Activated naive CD4-positive, alpha-beta T cell treated with anti-CD3 and anti-CD28 coated beads, Interleukin-2, amount 50 U/mL, for 72 hours (primary cell): Measurements from ENCODE around the gene FAM229A. TPM values are rescaled to one million over a fixed set of nuclear protein-coding genes. Genes with fewer than 3 reads are reported as not detected.
A peak's percentile ranks its signal among the peaks of the same experiment; 100 is the strongest.

Experiments
- ATAC-seq, 2 donors: fragments of 150-1000 bp; cut with Tn5 transposase; 2 replicates each; pipeline ENCODE4 v1.10.0; 2021; ENCODE audit warnings: mild to moderate bottlenecking in 2 of 2, moderate library complexity in 2 of 2
- DNase-seq, 2 donors: peaks; one replicate each; pipeline ENCODE4 v3.0.0; 2021 to 2022; ENCODE audit warnings: low spot score in 2 of 2
- H3K27ac Mint-ChIP-seq, 2 donors: one replicate each; pipeline ENCODE4 v1.8.0; 2022; ENCODE audit warnings: mild to moderate bottlenecking in 2 of 2, mixed read lengths in 2 of 2
- H3K36me3 Mint-ChIP-seq, 2 donors: one replicate each; pipeline ENCODE4 v1.8.0; 2022; ENCODE audit warnings: mixed read lengths in 2 of 2
- H3K9me3 Mint-ChIP-seq, 2 donors: one replicate each; pipeline ENCODE4 v1.8.0; 2022; ENCODE audit warnings: mixed read lengths in 2 of 2
- total RNA-seq, 2 donors: library from RNA; stranded (reverse); gene quantifications; one replicate each; pipeline ENCODE4 v1.2.3, GENCODE V29; 2022

The FAM229A gene
- total RNA-seq, 2 donors from 2014 or later: 6.7 to 9.7 TPM

DNA sequence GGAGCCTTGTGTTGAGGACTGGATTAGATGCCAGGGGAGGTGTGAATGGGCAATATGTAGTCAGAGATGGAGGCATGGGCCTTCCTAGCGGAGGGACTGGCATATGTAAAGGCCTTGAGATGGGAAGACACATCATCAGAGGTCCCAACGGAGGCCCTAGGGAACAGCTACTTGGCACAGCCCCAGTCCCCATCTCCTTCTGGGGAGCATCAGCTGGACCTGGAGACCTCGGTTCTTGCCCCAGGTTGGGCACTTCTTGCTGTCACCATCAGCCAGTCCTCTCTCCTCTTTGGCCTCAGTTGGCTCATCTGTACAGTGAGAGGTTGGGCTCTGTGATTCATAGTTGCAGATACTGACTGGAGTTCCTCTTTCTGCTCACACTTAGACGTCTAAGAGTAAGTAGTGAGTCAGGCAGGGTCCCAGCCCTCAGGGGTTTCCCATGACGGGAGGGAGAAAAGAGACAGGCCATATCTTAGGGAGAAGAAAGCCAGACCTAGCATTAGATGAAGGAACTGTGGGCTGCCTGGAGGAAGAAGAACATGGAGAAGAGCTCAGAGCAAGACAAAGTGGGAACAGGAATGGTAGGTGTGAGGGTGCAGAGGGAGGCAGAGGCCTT is 22.8 kb downstream of the FAM229A start:
- H3K9me3 Mint-ChIP-seq: no peaks in the 10 kb centered on the region
- peak in 1 of 2 donors; percentile 37 for DNase-seq
- peak; percentile 54 to 76 for ATAC-seq
- no peaks in the 10 kb centered on the region for H3K36me3 Mint-ChIP-seq
- peak overlapping the region in 1 of 2 donors; percentile 7 for H3K27ac Mint-ChIP-seq

- no peak for DNase-seq
- Mint-ChIP-seq H3K9me3 (no peaks in the 10 kb centered on the region), H3K27ac (no peak overlapping the region), H3K36me3 (no peaks in the 10 kb centered on the region)
- ATAC-seq: no peak
Observed at GRCh38 chr1:32338637-32339145, 23.6 kb downstream of the FAM229A start.

GRCh38 chr1:32337855-32338636 is 24.2 kb downstream of the FAM229A start:
- DNase-seq (no peak), ATAC-seq (peak in 1 of 2 donors; percentile 39)
- Mint-ChIP-seq H3K27ac (no peak overlapping the region), H3K9me3 (no peaks in the 10 kb centered on the region), H3K36me3 (no peaks in the 10 kb centered on the region)

DNA sequence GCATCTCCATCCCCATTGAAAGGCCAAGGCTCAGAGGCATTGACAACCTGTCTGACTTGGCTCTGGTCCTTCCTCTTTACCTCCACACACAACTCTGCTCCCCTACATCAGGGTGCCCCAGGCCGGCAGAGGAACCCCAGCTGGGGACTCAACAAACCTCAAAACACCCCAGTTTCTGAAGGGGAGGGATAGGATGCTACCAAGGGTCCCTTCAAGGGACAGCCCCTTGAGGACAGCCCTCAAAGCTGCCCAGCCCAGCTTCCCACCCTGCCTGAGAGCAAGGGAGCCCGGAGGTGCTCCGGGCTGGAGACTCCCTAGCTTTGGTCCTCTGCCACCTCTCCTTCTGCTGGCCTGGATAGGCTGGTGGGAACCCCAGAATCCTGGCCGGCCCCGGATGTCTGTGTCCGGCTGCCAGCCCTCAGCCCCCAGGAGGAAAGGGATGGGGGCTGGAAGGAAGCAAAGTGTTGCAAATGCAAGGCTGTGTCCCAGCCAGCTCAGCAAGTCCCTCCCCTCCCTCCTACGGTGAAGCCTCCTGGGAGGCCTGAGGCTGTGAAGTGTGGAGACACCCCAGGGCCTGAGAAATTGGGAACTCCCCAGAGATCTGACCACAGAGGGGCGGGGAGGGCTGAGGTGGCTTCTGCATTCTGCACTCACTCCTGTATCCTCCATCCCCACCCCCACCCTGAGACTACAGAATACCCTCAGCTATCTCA is 25.2 kb downstream of the FAM229A start:
- peak; percentile 16 to 60 for ATAC-seq
- H3K9me3 Mint-ChIP-seq: no peaks in the 10 kb centered on the region
- DNase-seq: peak; percentile 37 to 66
- H3K36me3 Mint-ChIP-seq: no peaks in the 10 kb centered on the region
- H3K27ac Mint-ChIP-seq: peak overlapping the region in 1 of 2 donors; percentile 65

DNA sequence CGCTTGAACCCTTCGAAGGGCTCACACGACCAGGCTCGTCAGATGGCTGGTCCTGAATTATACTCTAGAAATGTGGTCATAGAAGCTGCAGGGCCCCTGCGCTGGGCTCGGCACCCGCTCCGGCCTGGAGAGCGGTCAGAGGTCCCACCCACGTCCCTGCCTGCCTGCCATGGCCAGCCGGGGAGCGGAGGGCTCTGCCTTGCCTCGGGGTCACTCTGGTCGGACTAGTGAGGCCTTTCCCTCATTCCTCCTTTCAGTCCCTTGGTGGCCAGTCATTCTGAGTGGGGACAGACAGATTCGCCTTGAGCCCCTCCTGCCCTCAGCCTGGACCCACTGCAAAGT is 25.7 kb downstream of the FAM229A start:
- ATAC-seq (no peak), DNase-seq (no peak)
- Mint-ChIP-seq H3K9me3 (no peaks in the 10 kb centered on the region), H3K36me3 (no peaks in the 10 kb centered on the region), H3K27ac (peak overlapping the region in 1 of 2 donors; percentile 65)

- peak; percentile 74 to 94 for DNase-seq
- peak within 1 kb of the TSS; percentile 55 to 97 for H3K27ac Mint-ChIP-seq
Observed at GRCh38 chr1:32335790-32336590, 26.3 kb downstream of the FAM229A start, which contains the start of gene MARCKSL1. TSS of gene MARCKSL1 (minus strand) at chr1:32336233. CDS start at chr1:32336033, 200 bp downstream.

GRCh38 chr1:32335535-32335789 is 26.8 kb downstream of the FAM229A start:
- peak; percentile 2 to 18 for ATAC-seq
- Mint-ChIP-seq H3K9me3 (no peaks in the 10 kb centered on the region), H3K27ac (no peak overlapping the region), H3K36me3 (no peaks in the 10 kb centered on the region)
- DNase-seq: no peak

More at GRCh38 chr1:32335790-32336590, 26.3 kb downstream of the FAM229A start, which contains the start of gene MARCKSL1:
- ATAC-seq: peak; percentile 38 to 65
- Mint-ChIP-seq H3K9me3 (no peaks in the 10 kb centered on the region), H3K36me3 (no peaks in the 10 kb centered on the region)

DNA sequence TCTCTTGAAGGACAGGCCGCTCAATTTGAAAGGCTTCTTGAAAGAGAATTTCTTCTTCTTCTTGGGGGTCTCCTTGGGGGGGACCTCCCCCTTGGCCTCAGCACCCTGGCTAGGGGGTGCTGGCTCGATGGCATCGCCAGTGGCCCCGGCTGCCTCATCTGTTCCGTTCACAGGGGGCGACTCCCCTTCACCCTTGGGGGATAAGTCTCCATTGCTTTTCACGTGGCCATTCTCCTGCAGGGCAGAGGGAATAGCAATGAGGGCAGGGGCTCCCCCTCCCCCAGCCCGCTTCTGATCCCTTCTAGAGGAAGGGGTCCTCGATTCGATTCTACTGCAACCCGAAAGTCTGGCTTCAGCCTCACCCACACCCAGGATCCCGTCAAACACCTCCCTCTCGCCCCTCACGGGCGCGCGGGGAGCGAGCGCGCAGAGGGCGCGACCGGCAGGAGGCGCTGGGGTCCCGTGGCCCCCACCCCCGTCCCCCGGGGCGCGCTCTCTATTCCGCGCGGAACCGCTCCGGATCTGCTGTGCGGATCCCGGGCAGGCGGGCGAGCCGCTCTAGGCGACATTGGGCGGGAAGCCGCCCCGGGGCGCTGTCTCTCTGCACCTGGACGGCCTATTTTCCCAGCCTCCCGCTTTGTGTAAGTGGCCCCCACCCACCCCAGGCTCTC is 27.3 kb downstream of the FAM229A start:
- no peaks in the 10 kb centered on the region for H3K9me3 Mint-ChIP-seq
- no peaks in the 10 kb centered on the region for H3K36me3 Mint-ChIP-seq
- ATAC-seq (peak; percentile 28 to 43), DNase-seq (peak in 1 of 2 donors; percentile 68)
- H3K27ac Mint-ChIP-seq: peak overlapping the region; percentile 55 to 97

DNA sequence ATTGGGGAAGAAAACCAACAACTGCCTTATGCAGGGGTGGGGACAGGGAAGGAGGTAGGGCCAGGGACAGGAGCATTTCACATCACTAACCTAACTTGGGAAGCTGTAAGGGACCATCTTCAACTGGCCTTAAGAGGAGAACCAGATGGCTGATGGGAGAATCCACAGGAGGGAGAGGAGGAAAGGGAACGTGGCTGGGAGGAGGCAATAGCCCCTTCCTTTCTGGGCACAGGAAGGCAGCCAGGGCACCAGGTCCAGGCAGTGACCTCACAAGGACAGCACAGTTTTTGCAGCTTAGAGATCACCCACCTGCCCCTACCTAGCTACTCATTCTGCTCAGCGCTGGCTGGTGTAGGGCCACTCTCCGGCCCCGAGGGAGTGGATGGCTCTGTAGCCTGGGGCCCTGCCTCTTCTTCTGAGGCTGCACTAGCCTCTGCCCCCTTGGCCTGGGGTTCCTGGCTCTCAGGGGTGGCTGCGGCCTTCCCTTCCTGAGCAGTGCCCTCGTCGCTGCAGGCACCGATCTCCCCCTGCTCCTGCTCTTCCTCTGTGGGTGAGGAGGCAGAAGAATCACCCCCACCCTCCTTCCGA is 27.9 kb downstream of the FAM229A start:
- H3K9me3 Mint-ChIP-seq: no peaks in the 10 kb centered on the region
- H3K27ac Mint-ChIP-seq: peak overlapping the region; percentile 55 to 97
- peak in 1 of 2 donors; percentile 6 for ATAC-seq
- peaks cover 0 to 6% of the 10 kb centered on the region in 2 donors for H3K36me3 Mint-ChIP-seq
- DNase-seq: no peak

DNA sequence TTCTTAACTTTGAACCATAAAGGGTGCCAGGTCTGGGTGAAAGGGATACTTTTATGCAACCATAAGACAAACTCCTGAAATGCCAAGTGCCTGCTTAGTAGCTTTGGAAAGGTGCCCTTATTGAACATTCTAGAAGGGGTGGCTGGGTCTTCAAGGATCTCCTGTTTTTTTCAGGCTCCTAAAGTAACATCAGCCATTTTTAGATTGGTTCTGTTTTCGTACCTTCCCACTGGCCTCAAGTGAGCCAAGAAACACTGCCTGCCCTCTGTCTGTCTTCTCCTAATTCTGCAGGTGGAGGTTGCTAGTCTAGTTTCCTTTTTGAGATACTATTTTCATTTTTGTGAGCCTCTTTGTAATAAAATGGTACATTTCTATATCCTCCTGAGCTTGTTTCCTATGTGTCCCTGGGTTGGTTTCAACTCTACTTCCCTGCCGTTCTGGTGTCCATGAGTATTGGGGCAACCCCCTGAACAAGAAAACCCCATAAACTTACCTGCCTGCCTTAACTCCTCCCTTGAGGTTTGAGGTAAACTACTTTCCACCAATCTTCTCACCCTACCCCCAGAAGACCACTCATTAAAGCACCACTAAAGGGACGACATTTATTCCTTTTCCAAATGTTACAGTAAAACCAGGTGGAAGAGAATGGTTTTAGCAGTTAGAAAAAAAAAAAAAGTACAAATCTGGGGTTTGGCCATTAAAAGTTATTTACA is 28.9 kb downstream of the FAM229A start:
- Mint-ChIP-seq H3K36me3 (peaks cover 0 to 12% of the 10 kb centered on the region in 2 donors), H3K9me3 (no peaks in the 10 kb centered on the region), H3K27ac (peak overlapping the region; percentile 27 to 77)
- ATAC-seq (no peak), DNase-seq (no peak)

- peak overlapping the region in 1 of 2 donors; percentile 82 for H3K27ac Mint-ChIP-seq
- peaks cover 0 to 16% of the 10 kb centered on the region in 2 donors for H3K36me3 Mint-ChIP-seq
- H3K9me3 Mint-ChIP-seq: no peaks in the 10 kb centered on the region
- DNase-seq: no peak
- no peak for ATAC-seq
Observed at GRCh38 chr1:32332290-32333079, 29.8 kb downstream of the FAM229A start.

GRCh38 chr1:32331549-32331948 is 30.7 kb downstream of the FAM229A start:
- no peak for DNase-seq
- H3K27ac Mint-ChIP-seq: peak overlapping the region; percentile 47 to 69

DNA sequence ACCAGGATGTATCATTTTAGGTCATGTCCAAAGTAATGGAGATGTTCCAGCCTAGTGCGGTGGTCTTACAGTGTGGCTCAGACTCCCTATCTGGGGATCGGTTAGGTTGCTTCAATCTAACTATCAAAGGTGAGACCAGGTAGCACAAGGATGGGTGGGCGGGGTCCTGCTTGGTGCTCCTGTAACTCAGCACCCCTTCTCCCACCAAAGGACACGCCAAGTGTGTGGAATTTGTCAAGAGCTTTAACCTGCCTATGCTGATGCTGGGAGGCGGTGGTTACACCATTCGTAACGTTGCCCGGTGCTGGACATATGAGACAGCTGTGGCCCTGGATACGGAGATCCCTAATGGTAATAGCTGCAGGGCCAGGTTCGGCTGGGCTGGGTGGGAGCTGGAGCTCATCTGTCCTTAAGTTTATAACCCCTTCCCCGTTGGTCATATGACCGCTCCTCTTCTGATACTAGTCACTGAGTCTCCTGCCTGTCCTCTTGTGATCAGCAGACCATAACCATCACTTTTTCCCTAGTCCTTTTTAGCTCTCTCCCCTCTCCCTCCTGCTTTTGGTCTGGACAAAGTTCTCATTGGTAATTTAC is 31.6 kb downstream of the FAM229A start:
- Mint-ChIP-seq H3K9me3 (no peaks in the 10 kb centered on the region), H3K27ac (peak overlapping the region in 1 of 2 donors; percentile 47), H3K36me3 (peaks cover 4 to 16% of the 10 kb centered on the region in 2 donors)
- no peak for DNase-seq
- no peak for ATAC-seq

More at GRCh38 chr1:32331549-32331948, 30.7 kb downstream of the FAM229A start:
- no peak for ATAC-seq
- no peaks in the 10 kb centered on the region for H3K9me3 Mint-ChIP-seq
- H3K36me3 Mint-ChIP-seq: peaks cover 4 to 16% of the 10 kb centered on the region in 2 donors

DNA sequence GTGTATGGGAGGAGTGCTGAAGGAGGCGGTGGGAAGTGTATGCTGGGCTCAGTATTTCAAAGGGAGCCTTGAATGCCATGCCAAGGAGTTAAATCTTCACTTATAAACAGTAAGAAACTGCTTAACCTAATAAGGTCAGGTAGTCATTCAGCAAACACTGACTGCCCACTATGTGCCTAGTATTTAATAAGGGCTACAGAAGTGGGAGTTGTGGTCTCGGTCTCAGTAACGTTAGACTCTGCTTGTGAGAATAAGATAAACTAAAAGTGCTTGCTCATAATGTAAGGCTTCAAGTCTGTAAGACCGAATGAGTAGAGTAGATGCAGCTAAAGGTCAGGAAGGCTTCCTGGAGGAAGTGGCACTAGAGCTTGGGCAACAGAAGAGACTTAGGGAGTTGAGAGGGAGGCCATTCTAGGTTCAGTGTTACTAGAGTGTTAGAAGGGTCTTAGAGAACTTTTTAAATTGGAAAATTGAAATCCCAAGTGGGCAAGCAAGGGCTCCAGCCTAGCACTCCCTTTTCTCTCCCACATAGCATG is 32.3 kb downstream of the FAM229A start:
- Mint-ChIP-seq H3K36me3 (peaks cover 4 to 16% of the 10 kb centered on the region in 2 donors), H3K27ac (peak overlapping the region; percentile 9 to 85), H3K9me3 (no peaks in the 10 kb centered on the region)
- no peak for DNase-seq
- peak in 1 of 2 donors; percentile 52 for ATAC-seq
